GM10266 (cell line): ENCODE measurements around the gene LSM10.

Experiments used
- DNase-seq: peaks from one replicate; pipeline ENCODE4 v3.0.0; 2012; ENCODE audit errors: extremely low spot score
- TF ChIP-seq, protein P1 (sequence below): IDR thresholded peaks from 2 replicates; pipeline ENCODE4 v1.5.1; 2012; ENCODE audit warnings: mild to moderate bottlenecking, low read depth; ENCODE audit not compliant: control insufficient read depth, insufficient read depth; ENCODE audit errors: missing control alignments

Gene LSM10

DNA sequence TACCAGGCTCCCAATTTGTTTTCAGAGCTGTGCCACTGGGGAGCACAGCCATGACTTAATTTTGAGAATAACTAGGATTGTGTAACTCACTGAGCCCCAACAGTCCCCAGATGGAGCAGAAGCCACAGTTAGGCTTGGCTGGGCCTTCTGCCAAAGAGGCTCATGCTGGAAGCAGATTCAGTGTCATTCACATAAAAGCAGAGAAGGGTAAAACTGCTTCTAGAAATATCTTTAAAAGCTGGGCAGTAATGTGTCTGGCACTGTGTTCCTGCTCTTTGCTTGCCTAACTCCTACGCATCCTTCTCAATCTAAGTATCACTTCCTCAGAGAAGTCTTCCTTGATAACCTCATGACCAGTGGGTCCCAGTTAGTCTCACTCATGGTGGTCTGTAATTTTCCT lies 32.3 kb downstream of the LSM10 start:
- TF ChIP-seq, protein P1, sequence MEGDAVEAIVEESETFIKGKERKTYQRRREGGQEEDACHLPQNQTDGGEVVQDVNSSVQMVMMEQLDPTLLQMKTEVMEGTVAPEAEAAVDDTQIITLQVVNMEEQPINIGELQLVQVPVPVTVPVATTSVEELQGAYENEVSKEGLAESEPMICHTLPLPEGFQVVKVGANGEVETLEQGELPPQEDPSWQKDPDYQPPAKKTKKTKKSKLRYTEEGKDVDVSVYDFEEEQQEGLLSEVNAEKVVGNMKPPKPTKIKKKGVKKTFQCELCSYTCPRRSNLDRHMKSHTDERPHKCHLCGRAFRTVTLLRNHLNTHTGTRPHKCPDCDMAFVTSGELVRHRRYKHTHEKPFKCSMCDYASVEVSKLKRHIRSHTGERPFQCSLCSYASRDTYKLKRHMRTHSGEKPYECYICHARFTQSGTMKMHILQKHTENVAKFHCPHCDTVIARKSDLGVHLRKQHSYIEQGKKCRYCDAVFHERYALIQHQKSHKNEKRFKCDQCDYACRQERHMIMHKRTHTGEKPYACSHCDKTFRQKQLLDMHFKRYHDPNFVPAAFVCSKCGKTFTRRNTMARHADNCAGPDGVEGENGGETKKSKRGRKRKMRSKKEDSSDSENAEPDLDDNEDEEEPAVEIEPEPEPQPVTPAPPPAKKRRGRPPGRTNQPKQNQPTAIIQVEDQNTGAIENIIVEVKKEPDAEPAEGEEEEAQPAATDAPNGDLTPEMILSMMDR: no peak
- no peak for DNase-seq

DNA sequence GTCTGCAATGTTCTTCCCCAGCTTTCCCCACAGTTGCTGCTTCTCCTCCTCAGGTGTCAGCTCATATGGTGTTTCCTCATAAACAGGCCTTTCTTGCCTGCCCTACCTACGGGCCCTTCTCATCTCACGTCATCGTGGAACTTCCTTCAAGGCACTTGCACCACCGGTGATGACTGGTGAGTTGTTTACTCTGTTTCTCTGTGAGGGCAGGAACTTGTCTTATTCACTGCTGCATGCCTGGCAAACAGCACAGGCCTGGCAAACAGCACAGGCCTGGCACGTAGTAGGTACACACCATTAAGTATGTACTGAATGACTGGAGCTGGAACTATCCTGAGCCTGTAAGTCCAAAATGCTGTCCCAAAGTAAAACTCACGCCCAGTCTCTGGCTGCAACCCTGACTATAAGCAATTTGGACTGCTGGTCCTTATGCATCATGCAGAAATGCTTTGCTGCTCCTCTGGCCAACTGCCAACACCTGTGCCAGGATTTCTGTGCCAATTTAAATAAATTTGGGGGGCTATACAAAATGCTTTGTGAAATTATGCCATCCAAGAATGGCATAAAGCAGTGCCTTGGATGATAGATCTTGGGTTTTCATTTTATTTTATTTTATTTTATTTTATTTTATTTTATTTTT lies 37.7 kb downstream of the LSM10 start:
- TF ChIP-seq, protein P1: no peak
- no peak for DNase-seq

DNA sequence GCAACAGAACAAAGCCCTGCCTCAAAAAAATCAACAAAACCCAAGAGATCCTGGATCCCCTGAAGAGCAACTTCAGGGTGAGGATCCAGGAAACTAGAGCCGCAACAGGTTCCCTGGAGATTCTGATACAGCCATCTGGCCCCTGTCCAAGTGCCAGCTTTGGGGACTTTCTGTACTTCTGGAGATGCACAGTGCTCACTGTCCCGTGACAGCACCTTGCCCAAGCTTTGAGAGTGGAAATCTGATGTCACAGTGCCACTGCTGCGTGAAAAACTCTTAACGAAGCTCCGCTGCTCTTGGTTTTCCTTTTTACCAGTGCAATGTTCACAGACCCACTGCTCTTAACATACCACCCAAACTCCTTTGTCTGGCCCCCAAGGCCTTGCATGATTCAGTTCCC lies 38.3 kb downstream of the LSM10 start:
- TF ChIP-seq, protein P1: no peak
- no peak for DNase-seq

DNA sequence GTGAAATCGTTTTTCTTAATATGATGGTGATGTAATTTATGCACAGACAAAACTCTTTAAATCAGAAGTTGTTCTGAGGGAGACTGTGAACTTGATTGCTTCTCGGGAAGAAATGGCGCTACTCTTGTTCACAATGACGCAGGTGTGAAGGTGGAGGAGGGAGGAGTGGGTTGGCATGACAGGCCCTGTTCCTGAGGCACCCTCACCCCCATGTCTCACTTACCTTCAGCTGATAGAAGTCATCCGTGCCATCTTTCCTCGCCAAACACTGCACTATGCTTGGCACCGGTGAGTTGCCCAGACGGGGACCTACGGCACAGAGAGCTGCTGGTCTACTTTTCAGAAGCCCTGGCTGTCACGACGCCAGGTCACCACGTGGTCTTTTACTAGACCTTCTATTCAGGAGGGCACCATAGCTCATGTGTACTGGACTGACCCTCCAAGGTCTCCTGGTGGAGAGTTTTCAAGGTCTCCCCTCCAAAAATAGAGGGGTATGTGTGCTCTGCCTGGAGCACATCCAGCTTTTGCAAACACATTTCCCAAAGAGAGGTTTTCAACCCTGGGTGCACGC lies 39.1 kb downstream of the LSM10 start:
- no peak for DNase-seq
- TF ChIP-seq, protein P1: no peak

DNA sequence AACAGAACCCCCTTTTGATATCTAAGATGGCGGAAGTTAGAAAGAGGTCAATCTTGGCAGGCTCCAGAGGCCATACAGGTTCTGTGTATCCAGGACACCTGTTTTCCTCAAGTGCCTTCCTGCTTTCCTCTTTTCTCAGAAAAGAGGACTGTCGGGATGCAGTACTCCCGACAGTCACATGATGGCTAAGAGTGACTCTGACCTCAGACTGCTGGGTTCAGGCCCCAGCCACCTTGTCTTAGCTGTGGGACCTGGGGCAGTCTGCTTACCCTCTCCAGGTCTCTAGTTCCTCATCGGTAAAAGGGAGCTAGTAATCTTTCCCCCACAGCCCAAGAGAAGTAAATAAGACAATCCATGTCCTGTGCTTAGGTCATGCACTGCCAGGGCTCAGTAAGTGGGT lies 41.9 kb downstream of the LSM10 start:
- DNase-seq: no peak
- TF ChIP-seq, protein P1: no peak

DNA sequence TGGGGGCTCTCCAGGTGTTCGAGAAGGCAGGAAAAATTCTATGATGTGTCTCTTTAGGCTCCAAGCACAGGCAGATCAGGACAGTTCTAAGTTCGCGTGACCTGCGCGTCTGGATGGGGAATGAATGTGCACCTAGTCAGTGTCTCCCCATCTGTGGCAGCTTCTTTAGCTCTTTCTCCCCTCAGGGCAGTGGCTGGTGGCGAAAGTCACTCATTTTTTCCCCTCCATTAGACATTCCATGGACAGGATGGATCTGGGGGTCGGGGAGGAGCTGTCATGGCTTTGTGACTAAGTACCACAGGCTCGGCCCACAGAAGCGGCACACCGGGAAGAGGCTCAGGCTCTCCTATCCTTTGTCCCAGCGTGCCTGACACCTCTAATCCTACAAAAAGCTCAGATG lies 43.2 kb downstream of the LSM10 start:
- TF ChIP-seq, protein P1: no peak
- DNase-seq: no peak

DNA sequence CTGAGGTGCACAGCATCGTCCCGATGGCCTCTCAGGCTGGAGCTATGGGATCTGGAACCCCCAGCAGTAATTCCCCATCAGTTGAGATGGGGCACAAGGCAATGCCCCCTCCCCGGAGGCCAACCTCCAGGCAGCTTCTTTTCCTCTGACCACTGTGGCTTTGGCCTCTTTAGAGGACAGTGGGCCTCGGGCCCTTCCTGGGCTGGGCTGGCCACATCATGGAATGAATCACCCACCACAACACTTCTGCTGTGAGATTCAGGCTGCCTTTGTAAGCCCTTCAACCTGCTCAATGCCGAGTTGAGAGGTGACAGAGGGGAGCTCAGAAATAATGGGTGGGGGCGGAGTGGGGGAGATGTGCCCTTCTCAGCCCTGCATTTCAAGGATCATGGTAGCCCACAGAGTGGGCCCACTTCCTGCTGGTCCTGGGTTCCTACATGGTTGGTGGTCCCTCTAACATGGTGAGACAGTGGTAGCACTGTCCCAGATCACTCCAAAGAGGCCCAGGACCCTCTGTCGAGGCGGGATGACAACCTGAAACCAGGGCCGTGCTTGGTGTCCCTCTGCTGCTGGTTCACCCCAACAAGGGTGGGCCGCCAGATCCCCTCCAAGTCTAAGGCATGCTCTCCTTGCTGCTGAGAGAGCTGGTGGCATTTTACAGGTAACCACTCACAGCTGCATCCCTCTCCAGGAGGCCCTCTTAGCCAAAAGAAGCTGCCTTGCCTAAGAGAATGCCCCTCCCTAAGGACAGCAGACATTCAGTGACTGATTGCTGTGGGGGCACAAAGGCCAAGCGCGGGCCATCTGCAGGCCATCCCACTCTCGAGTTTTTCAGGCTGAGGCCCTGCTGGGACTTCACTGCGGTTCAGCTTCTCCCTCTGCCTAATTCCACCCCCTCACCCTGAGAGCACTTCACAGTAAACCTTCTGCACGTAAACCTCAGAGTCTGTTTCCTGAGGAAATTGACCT lies 44.5 kb downstream of the LSM10 start:
- DNase-seq: no peak
- TF ChIP-seq, protein P1: no peak
